Esophagus squamous epithelium (tissue), 5 donors: ENCODE data around the gene FAM83E. TPM values are rescaled to one million over a fixed set of nuclear protein-coding genes. Genes with fewer than 3 reads are reported as not detected.

ENCODE experiments used
- DNase-seq: peaks from one replicate; lab custom pipeline; 2025; lab: John Stamatoyannopoulos, UW
- H3K27ac ChIP-seq, 4 donors: fragments of 200-600 bp; sonication (generic); one replicate each; pipeline ENCODE4 v1.5.1; 2016 to 2019; ENCODE audit warnings: mild to moderate bottlenecking in 1 of 4
- H3K27me3 ChIP-seq, 4 donors: fragments of 200-600 bp; sonication (generic); 1 replicate in 3 of 4; 2 replicates in 1 of 4; pipeline versions ENCODE4 v1.5.1 to v1.6.0; 2017 to 2021; ENCODE audit warnings: antibody characterized with exemption in 1 of 4
- H3K36me3 ChIP-seq, 3 donors: fragments of 200-600 bp; sonication (generic); one replicate each; pipeline ENCODE4 v1.5.1; 2016 to 2019
- H3K4me1 ChIP-seq, 3 donors: fragments of 200-600 bp; sonication (generic); one replicate each; pipeline ENCODE4 v1.5.1; 2017 to 2019
- H3K4me3 ChIP-seq, 4 donors: fragments of 200-600 bp; sonication (generic); 1 replicate in 3 of 4; 2 replicates in 1 of 4; pipeline ENCODE4 v1.5.1; 2016 to 2019; ENCODE audit warnings: mild to moderate bottlenecking in 2 of 4, moderate library complexity in 1 of 4
- H3K9me3 ChIP-seq, 3 donors: fragments of 200-600 bp; sonication (generic); one replicate each; pipeline ENCODE4 v1.5.1; 2016 to 2019
- POLR2A ChIP-seq, 4 donors: fragments of 450-650 bp; IDR thresholded peaks; one replicate each; pipeline ENCODE4 v1.6.1; 2017; ENCODE audit warnings: antibody characterized with exemption in 4 of 4, mild to moderate bottlenecking in 4 of 4, moderate library complexity in 3 of 4
- WGBS, 2 donors: methylation state at CpG; one replicate each; pipeline ENCODE4 v1.1.5; 2018; 5-methylcytosine and 5-hydroxymethylcytosine counted together
- intact Hi-C: fragments of 100-400 bp; cut with DNase I; formaldehyde crosslinking; loops from one replicate; pipeline ENCODE4 v1.15.0; 2022
- total RNA-seq, 4 donors: library from RNA; depleted of rRNA; stranded (reverse); fragments of >200 nt; gene quantifications; one replicate each; pipeline ENCODE4 v1.1.0, GENCODE V29; 2016
- TF ChIP-seq, protein P1 (sequence below), 6 experiments: fragments of 450-650 bp in 4 of 6; fragments of 200-600 bp in 2 of 6; sonication (generic) in 2 of 6; IDR thresholded peaks; one replicate each; pipeline ENCODE4 v1.5.1; 2016 to 2019; ENCODE audit warnings: antibody characterized with exemption in 6 of 6, mild to moderate bottlenecking in 4 of 6, moderate library complexity in 4 of 6
- donor health status: DM: yes; HTN: yes; CAD: no.

FAM83E gene
- total RNA-seq, 4 donors from 2014 or later: 3.1 to 12.3 (median 8.6) TPM

DNA sequence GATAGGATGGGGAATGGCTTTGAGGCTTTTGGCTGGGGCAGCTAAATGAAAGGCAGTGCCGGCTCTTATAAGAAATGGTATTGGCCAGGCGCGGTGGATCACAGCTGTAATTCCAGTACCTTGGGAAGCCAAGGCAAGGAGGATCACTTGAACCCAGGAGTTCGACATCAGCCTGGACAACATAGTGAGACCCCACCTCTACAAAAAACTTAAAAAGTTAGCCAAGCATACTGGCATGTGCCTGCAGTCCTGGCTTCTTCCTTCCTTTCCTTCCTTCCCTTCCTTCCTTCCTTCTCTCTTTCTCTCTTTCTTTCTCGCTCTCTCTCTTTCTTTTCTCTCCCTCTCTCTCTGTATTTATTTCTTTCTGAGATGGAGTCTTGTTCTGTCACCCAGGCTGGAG, 28.0 kb upstream of the FAM83E start:
- intact Hi-C loops: no loop called here
- H3K4me1 ChIP-seq: peaks cover 15 to 51% (median 16%) of the 10 kb centered on the region in 3 donors
- WGBS, 2 donors: 88 to 89% methylated on average over 5 of the region's 5 CpGs

GRCh38 chr19:48641850-48642249, 27.0 kb upstream of the FAM83E start:
- H3K9me3 ChIP-seq: no peaks in the 10 kb centered on the region
- no peaks in the 10 kb centered on the region for H3K36me3 ChIP-seq
- H3K27me3 ChIP-seq: no peaks in the 10 kb centered on the region
- intact Hi-C loops: no loop called here
- no peak for TF ChIP-seq POLR2A (IDR thresholded peaks at IDR 0.05)
- TF ChIP-seq, protein P1, sequence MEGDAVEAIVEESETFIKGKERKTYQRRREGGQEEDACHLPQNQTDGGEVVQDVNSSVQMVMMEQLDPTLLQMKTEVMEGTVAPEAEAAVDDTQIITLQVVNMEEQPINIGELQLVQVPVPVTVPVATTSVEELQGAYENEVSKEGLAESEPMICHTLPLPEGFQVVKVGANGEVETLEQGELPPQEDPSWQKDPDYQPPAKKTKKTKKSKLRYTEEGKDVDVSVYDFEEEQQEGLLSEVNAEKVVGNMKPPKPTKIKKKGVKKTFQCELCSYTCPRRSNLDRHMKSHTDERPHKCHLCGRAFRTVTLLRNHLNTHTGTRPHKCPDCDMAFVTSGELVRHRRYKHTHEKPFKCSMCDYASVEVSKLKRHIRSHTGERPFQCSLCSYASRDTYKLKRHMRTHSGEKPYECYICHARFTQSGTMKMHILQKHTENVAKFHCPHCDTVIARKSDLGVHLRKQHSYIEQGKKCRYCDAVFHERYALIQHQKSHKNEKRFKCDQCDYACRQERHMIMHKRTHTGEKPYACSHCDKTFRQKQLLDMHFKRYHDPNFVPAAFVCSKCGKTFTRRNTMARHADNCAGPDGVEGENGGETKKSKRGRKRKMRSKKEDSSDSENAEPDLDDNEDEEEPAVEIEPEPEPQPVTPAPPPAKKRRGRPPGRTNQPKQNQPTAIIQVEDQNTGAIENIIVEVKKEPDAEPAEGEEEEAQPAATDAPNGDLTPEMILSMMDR (IDR thresholded peaks at IDR 0.05): no peak
- no peak for DNase-seq
- peaks cover 16 to 51% (median 16%) of the 10 kb centered on the region in 3 donors for H3K4me1 ChIP-seq
- 72 to 73% methylated on average over 2 of the region's 2 CpGs for WGBS, 2 donors
- no peak overlapping the region for H3K27ac ChIP-seq
- H3K4me3 ChIP-seq: no peak overlapping the region

More for the DNA sequence above, 28.0 kb upstream of the FAM83E start:
- no peaks in the 10 kb centered on the region for H3K36me3 ChIP-seq
- no peak overlapping the region for H3K4me3 ChIP-seq
- no peak for DNase-seq
- H3K27ac ChIP-seq: no peak overlapping the region
- no peak for TF ChIP-seq POLR2A (IDR thresholded peaks at IDR 0.05)
- TF ChIP-seq, protein P1 (IDR thresholded peaks at IDR 0.05): no peak
- no peaks in the 10 kb centered on the region for H3K9me3 ChIP-seq
- no peaks in the 10 kb centered on the region for H3K27me3 ChIP-seq

GRCh38 chr19:48639483-48640375, 24.9 kb upstream of the FAM83E start:
- no peak for DNase-seq
- Histone ChIP-seq H3K27ac (peak overlapping the region in 2 of 4 donors; percentile 12 to 96), H3K9me3 (no peaks in the 10 kb centered on the region), H3K27me3 (no peaks in the 10 kb centered on the region), H3K36me3 (no peaks in the 10 kb centered on the region), H3K4me3 (no peak overlapping the region), H3K4me1 (peaks cover 12 to 51% (median 25%) of the 10 kb centered on the region in 3 donors)
- intact Hi-C loops: no loop called here
- TF ChIP-seq, protein P1 (IDR thresholded peaks at IDR 0.05): peak in 1 of 6 experiments; percentile 11
- TF ChIP-seq POLR2A (IDR thresholded peaks at IDR 0.05): no peak
- 58 to 75% methylated on average over 23 to 24 of the region's 33 CpGs for WGBS, 2 donors

GRCh38 chr19:48638831-48639381, 24.0 kb upstream of the FAM83E start:
- Histone ChIP-seq H3K4me1 (peaks cover 18 to 51% (median 31%) of the 10 kb centered on the region in 3 donors), H3K36me3 (no peaks in the 10 kb centered on the region), H3K27me3 (no peaks in the 10 kb centered on the region), H3K27ac (peak overlapping the region; percentile 95 to 98 (median 96)), H3K4me3 (peak overlapping the region in 2 of 4 donors; percentile 68 to 86), H3K9me3 (no peaks in the 10 kb centered on the region)
- 70 to 89% methylated on average over 10 to 16 of the region's 16 CpGs for WGBS, 2 donors
- no peak for DNase-seq
- TF ChIP-seq POLR2A (IDR thresholded peaks at IDR 0.05): no peak
- TF ChIP-seq, protein P1 (IDR thresholded peaks at IDR 0.05): no peak
- intact Hi-C loops: no loop called here
